Measurements from ENCODE around the gene CES5A.

CES5A gene

GRCh38 chr16:55908641-55909040 is 33.5 kb upstream of the CES5A start (continued):
- TF ChIP-seq, protein P1, sequence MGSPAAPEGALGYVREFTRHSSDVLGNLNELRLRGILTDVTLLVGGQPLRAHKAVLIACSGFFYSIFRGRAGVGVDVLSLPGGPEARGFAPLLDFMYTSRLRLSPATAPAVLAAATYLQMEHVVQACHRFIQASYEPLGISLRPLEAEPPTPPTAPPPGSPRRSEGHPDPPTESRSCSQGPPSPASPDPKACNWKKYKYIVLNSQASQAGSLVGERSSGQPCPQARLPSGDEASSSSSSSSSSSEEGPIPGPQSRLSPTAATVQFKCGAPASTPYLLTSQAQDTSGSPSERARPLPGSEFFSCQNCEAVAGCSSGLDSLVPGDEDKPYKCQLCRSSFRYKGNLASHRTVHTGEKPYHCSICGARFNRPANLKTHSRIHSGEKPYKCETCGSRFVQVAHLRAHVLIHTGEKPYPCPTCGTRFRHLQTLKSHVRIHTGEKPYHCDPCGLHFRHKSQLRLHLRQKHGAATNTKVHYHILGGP (tag by site-specific recombination; IDR thresholded peaks at IDR 0.05) = no peak

- no peak overlapping the region for H3K4me3 ChIP-seq (ENCODE audit: low read depth, low read length)
- POLR2A ChIA-PET = no interaction called here
- H3K36me3 ChIP-seq (ENCODE audit: control insufficient read depth in 2 of 2, insufficient read depth in 1 of 2, low read length in 2 of 2) = no peaks in the 10 kb centered on the region
- H3K27ac ChIP-seq (ENCODE audit: extremely low read depth, low read depth, low read length) = no peak overlapping the region
- no peak for TF ChIP-seq ZBTB11 (tag by site-specific recombination; conservative IDR thresholded peaks at IDR 0.05; ENCODE audit: low read depth)
- no peak for TF ChIP-seq ZNF624 (tag by site-specific recombination; IDR thresholded peaks at IDR 0.05)
- TF ChIP-seq ZNF670 (tag by site-specific recombination; IDR thresholded peaks at IDR 0.05; ENCODE audit: low read depth) = no peak
- TF ChIP-seq AEBP2 (tag by site-specific recombination; IDR thresholded peaks at IDR 0.05; ENCODE audit: borderline replicate concordance) = no peak
- no peak for TF ChIP-seq ZNF114 (tag by site-specific recombination; IDR thresholded peaks at IDR 0.05)
- no peak for TF ChIP-seq RBAK (tag by site-specific recombination; IDR thresholded peaks at IDR 0.05)
- no peak for TF ChIP-seq OVOL3 (tag by site-specific recombination; IDR thresholded peaks at IDR 0.05)
- no peak for TF ChIP-seq ZNF645 (tag by site-specific recombination; IDR thresholded peaks at IDR 0.05)
- no peak for TF ChIP-seq ZNF2 (tag by site-specific recombination; IDR thresholded peaks at IDR 0.05)
- TF ChIP-seq KLF1 (tag by site-specific recombination; IDR thresholded peaks at IDR 0.05) = no peak
- TF ChIP-seq ZNF140 (tag by site-specific recombination; IDR thresholded peaks at IDR 0.05) = no peak
- TF ChIP-seq ZNF394 (tag by site-specific recombination; IDR thresholded peaks at IDR 0.05; ENCODE audit: borderline replicate concordance) = no peak
- TF ChIP-seq ZNF404 (tag by site-specific recombination; IDR thresholded peaks at IDR 0.05) = no peak
- TF ChIP-seq YY2 (tag by site-specific recombination; IDR thresholded peaks at IDR 0.05) = no peak
- TF ChIP-seq ZNF335 (tag by site-specific recombination; conservative IDR thresholded peaks at IDR 0.05) = no peak
- CTCF ChIA-PET = interaction anchor here (0.6 to 1.0 kb wide), 2 partner anchors 36 to 76 kb away, joined by 3 to 4 read pairs; no protein-coding TSS in a partner anchor
- H3K9me3 ChIP-seq (ENCODE audit: control insufficient read depth, insufficient read depth, low read depth, low read length) = no peaks in the 10 kb centered on the region
- H3K4me1 ChIP-seq (ENCODE audit: control insufficient read depth, insufficient read depth, low read length) = no peaks in the 10 kb centered on the region
Observed at GRCh38 chr16:55907661-55908060, 32.5 kb upstream of the CES5A start.

- Histone ChIP-seq H3K9me3 (ENCODE audit: control insufficient read depth, insufficient read depth, low read depth, low read length) (no peaks in the 10 kb centered on the region), H3K36me3 (ENCODE audit: control insufficient read depth in 2 of 2, insufficient read depth in 1 of 2, low read length in 2 of 2) (no peaks in the 10 kb centered on the region), H3K4me1 (ENCODE audit: control insufficient read depth, insufficient read depth, low read length) (no peaks in the 10 kb centered on the region), H3K4me3 (ENCODE audit: low read depth, low read length) (no peak overlapping the region), H3K27ac (ENCODE audit: extremely low read depth, low read depth, low read length) (no peak overlapping the region)
- ChIA-PET POLR2A (no interaction called here), CTCF (interaction anchor here (0.6 kb wide), 2 partner anchors 135 to 405 kb away, joined by 3 read pairs; no protein-coding TSS in a partner anchor)
- TF ChIP-seq ZNF211 (tag by site-specific recombination; IDR thresholded peaks at IDR 0.05; ENCODE audit: low read depth) = no peak
- no peak for TF ChIP-seq SP3 (tag by site-specific recombination; IDR thresholded peaks at IDR 0.05)
- no peak for TF ChIP-seq ZNF768 (tag by site-specific recombination; IDR thresholded peaks at IDR 0.05)
Observed at GRCh38 chr16:55906123-55906522, 30.9 kb upstream of the CES5A start.

All from HEK293 (cell line).